H1 (cell line): Measurements from ENCODE around the gene PGK1.
"Not testable (repeated sequence)": the region's sequence is repeated elsewhere in the genome, so short reads cannot be mapped to it uniquely, and the experiment has no call there.

ENCODE experiments used
- CHD1 ChIP-seq: IDR thresholded peaks from 2 replicates; pipeline ENCODE4 v1.6.1; 2012; ENCODE audit warnings: low read depth, low read length, improper control_type of control experiment
- CHD2 ChIP-seq: IDR thresholded peaks from 2 replicates; pipeline ENCODE4 v1.6.1; 2012; ENCODE audit warnings: low read length, improper control_type of control experiment
- CHD7 ChIP-seq: fragments of 300-600 bp; sonication (generic); IDR thresholded peaks from 2 replicates; pipeline ENCODE4 v1.7.1; 2012; ENCODE audit warnings: low read length, moderate library complexity, mild to moderate bottlenecking, inconsistent platforms; ENCODE audit not compliant: insufficient replicate concordance
- KDM1A ChIP-seq: fragments of 200-600, 300-600 bp; sonication (generic); IDR thresholded peaks from 2 replicates; pipeline ENCODE4 v1.7.1; 2016; ENCODE audit warnings: mild to moderate bottlenecking, low read length, borderline replicate concordance
- KDM5A ChIP-seq: fragments of 200-600 bp; IDR thresholded peaks from 2 replicates; pipeline ENCODE4 v1.7.1; 2012; ENCODE audit warnings: mild to moderate bottlenecking, low read length, inconsistent platforms, mixed read lengths
- MAFK ChIP-seq: IDR thresholded peaks from 2 replicates; pipeline ENCODE4 v1.6.1; 2012; ENCODE audit warnings: low read depth, mild to moderate bottlenecking, improper control_type of control experiment, low read length
- POLR2A ChIP-seq, 2 experiments: IDR thresholded peaks; 1 replicate in 1 of 2; 2 replicates in 1 of 2; pipeline ENCODE4 v1.6.1; 2011; ENCODE audit warnings: low read depth in 2 of 2, low read length in 2 of 2, mild to moderate bottlenecking in 2 of 2; ENCODE audit errors: control extremely low read depth in 1 of 2
- POU5F1 ChIP-seq: IDR thresholded peaks from 2 replicates; pipeline ENCODE4 v1.6.1; 2011; ENCODE audit warnings: low read depth, mild to moderate bottlenecking, low read length, moderate library complexity
- RAD21 ChIP-seq, 2 experiments: IDR thresholded peaks in 1 of 2; conservative IDR thresholded peaks in 1 of 2; 2 replicates each; pipeline ENCODE4 v1.6.1; 2011; ENCODE audit warnings: low read depth in 2 of 2, low read length in 2 of 2, improper control_type of control experiment in 1 of 2, inconsistent platforms in 1 of 2, mild to moderate bottlenecking in 1 of 2, moderate library complexity in 1 of 2
- RFX5 ChIP-seq: IDR thresholded peaks from 2 replicates; pipeline ENCODE4 v1.6.1; 2011; ENCODE audit warnings: low read depth, low read length, improper control_type of control experiment, borderline replicate concordance
- RXRA ChIP-seq: IDR thresholded peaks from 2 replicates; pipeline ENCODE4 v1.6.1; 2011; ENCODE audit warnings: low read depth, mild to moderate bottlenecking, low read length, moderate library complexity; ENCODE audit not compliant: insufficient read depth
- TEAD4 ChIP-seq: IDR thresholded peaks from 2 replicates; pipeline ENCODE4 v1.6.1; 2012; ENCODE audit warnings: low read depth, low read length, inconsistent platforms, mixed read lengths
- TF ChIP-seq, protein P1 (sequence below): IDR thresholded peaks from 2 replicates; pipeline ENCODE4 v1.6.1; 2012; ENCODE audit warnings: inconsistent platforms

- not testable (repeated sequence) for TF ChIP-seq POU5F1; KDM5A; RXRA; CHD2; CHD7; MAFK; RFX5; TEAD4; POLR2A (IDR thresholded peaks at IDR 0.05; ENCODE audit: control extremely low read depth in 1 of 2, low read depth in 2 of 2, low read length in 2 of 2); RAD21 (IDR thresholded peaks at IDR 0.05 in 1 of 2, conservative IDR thresholded peaks at IDR 0.05 in 1 of 2; ENCODE audit: low read depth in 2 of 2, low read length in 2 of 2); KDM1A; CHD1
- TF ChIP-seq, protein P1, sequence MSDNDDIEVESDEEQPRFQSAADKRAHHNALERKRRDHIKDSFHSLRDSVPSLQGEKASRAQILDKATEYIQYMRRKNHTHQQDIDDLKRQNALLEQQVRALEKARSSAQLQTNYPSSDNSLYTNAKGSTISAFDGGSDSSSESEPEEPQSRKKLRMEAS: not testable (repeated sequence)
Observed at GRCh38 chrX:78147002-78147540, 43.0 kb downstream of the PGK1 start.
